ENCODE measurements around the gene GDNF.

The GDNF gene

DNA sequence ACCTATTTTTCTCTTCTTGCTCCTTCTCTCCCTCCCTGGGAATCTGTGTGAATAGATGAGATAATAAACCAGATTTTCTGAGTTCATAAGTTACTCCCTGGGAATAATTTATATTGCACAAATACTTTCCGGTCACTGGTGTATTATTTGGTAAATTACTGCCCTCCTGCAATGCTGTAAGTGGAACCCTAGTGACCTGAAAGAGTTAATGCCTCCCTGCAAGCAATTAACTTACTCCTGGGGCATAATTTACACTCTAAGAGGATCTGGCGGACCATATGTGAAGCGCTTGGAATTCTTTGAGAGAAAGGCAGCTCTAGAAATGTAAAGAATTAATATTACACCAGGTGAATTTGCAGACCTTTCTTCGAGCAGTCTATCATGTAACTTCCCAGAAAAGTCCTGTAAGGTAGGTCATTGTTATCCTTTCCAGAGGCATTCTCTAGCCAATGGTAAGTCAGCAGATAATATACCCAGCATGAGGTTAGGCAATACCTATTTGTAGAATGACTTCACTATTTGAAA lies 7.0 kb upstream of the GDNF start:
- no peak for DNase-seq

DNA sequence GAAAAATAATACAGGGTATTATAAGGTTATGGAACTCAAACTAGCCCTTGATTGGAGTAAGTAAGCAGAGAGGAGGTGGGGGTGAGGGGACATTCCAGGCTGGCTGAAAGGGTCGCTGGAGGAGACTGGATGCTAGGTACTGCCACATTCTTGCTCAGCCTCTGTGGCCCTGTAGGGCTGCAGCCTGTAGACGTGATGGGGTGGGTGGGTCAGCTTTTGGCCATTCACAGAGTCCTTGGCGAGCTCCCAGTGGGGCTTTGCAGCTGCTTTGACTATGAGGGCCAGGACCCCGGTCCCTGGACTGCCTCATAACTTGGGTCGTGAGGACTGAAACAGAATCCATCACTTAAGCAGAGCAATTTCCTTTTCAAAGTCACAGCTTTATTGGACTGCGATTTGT lies 4.2 kb upstream of the GDNF start:
- DNase-seq, result no peak

DNA sequence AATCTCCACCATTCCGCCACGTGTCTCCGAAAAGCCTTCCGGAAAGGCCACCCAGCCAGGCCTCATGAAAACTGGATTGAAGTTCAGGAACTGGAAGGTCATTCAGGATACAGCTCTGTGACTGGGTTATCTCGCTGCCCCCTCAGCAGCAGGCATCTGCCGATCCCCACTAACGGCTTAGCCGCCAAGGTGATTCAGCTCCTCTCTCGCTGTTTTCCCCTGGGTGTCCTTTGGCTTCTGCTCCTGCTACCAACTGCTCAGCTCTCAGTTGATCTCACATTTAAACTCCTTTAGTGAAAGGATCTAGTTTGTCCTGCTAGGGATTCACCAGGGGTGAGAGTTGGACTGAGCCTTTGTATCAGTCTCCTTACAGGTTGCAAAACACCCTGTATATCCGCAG lies 2.2 kb upstream of the GDNF start:
- DNase-seq, result no peak

DNA sequence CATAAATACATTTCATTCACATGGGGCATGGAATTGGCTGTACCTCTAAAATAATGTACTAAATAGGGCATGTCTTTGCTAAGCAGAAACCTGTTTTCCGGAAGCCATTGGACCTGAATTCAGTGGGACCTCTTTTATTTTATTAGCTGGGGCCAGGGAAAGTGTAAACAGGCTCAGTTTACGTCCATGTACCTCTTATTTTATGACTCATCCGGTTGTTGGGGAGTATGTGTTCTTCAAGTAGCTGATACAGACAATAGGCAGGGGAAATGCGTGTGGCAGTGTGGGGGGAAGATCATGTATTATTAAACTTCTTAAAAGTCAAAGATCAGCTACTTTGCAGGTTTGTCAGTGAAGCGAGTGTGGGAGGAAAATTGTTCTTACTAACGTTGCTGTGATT lies 1.4 kb upstream of the GDNF start:
- DNase-seq, result no peak

DNA sequence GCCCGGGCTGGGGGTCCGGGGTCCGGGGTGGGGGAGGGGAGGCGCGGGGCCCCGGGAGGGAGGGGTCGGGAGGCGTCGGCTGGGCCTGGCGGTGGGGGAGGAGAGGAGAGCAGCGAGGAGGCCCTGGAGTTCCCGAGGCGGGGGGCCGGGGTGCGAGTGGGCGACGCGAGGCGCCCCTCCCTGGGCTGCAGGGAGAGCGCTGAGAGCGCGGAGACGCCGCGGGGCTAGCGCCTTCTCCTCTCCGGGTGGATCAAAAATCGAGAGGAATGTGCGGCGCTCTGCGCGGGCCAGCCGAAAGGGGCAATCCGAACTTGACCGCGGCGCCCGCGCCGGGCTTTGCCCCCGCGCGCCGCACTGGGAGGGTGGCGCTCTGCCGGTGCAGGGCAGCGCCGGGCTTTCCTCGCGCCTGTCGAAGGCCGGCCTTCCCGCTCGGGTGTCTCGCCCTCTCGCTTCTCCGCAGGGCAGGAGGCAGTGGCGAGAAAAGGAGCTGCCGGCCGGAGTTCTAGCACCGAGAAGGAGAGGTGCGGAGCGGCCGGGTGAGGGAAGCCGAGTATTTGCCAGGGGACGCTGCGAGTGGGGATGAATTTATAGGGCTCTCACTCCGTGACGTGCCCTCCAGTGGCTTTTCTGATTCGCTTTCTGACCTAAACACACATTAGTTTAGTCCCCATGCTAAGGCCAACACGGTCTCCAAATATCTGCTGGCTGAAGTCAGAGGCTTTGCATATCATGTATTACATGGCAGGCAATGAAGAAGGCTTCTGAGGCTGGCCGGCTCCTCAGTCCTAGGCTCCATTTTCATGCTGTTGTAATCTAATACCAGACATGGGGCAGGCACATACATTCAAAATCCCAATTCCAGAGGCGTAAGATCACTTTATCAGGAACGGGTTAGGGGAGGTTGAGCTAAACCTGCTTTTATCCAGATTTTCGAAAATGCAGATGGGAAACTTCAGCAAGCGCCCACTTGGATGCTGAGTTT lies 503 bp upstream of the GDNF start:
- DNase-seq, result no peak

DNA sequence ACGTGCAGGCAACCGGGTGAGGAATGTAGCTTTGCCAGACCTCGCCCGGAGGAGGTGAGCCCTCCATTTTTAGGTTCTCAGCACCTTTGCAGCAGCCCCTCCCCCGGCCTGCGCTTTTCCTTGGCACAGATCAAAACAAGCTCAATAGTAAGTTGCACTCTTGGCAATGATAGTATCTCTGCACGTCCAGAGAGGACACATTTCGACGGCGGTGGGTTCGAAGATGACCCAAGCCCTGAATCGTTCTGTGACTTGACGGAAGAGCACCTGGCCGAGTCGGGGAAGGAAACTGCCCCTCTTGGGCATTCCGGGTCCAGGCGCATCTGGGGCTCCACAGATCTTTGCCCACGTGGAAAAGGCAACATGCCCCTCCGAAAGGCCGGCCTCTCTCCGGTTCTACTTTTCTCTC lies 904 bp downstream of the GDNF start:
- no peak for DNase-seq

GRCh38 chr5:37838152-37838932 lies 1.5 kb downstream of the GDNF start:
- no peak for DNase-seq

DNA sequence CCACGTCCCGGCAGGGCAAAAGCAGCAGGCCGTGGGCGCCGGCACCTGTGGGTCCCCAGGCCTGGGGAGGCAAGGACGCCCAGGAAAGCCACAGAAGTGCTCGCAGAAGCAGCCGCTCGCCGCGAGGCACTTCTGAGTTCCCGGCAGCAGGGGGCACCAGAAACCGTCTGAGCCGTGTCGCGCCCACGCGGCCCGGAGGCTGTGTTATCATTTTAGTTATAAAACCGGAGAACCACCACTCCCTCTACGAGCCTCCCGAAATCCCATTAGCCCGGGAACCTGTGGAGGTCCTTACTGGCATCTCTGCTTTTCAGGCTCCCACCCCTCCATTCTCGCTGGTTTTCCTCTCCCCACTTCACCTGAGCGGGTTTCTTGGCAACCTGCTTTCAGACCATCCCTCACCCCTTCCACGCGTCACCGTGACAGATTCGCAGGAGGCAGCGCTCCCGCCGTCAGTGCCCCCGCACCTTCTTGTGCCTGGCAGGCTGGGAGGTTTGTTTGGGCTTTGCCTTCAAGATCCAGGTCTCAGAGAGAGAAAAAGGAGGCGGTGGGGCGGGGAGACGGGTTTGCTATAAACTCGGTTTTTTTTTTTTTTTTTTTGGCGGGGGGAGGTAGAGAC lies 2.3 kb downstream of the GDNF start:
- DNase-seq, result peak; percentile 19

DNA sequence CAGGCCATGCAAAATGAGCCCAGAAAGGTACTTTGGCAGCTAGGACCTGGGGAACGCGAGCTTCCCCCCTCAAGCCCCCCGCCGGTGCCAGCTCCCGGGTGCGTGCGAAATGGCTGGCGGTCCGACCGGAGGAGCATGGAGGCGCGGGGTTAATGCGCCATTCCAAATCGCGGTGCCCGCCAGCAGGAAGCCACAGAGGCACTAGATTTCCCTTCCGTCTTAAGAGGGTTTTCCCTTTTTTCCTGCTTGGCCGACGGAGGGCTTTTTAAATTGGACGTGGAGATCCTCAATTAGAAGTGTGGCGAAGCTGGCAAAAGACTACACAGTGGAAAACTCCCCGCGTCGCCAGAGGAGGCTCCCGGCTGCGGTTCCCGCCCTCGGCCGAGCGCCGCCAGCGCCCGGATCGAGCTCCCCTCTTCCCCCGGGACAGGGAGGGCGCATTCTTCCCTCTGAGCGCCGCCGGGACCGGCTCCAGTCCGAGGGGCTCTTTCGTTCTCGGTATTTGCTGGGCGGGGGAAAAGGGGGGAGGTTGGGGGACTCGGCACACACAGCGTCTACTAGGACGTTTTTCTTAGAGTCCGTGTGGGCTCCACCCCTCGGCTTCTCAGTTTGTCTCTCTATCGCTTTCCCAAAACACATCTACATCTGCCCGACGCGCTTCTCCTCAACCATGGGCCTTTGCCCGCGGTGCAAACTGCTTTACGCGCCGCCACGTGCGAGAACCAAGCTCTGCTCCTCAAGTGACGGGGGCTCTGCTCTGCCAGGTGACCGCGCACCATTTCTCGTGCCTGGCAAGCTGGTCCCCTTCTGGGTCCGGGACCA lies 3.0 kb downstream of the GDNF start:
- no peak for DNase-seq

- DNase-seq, result no peak
Measured at GRCh38 chr5:37836235-37836591, 3.6 kb downstream of the GDNF start.

GRCh38 chr5:37835380-37835973 lies 4.4 kb downstream of the GDNF start:
- no peak for DNase-seq

DNA sequence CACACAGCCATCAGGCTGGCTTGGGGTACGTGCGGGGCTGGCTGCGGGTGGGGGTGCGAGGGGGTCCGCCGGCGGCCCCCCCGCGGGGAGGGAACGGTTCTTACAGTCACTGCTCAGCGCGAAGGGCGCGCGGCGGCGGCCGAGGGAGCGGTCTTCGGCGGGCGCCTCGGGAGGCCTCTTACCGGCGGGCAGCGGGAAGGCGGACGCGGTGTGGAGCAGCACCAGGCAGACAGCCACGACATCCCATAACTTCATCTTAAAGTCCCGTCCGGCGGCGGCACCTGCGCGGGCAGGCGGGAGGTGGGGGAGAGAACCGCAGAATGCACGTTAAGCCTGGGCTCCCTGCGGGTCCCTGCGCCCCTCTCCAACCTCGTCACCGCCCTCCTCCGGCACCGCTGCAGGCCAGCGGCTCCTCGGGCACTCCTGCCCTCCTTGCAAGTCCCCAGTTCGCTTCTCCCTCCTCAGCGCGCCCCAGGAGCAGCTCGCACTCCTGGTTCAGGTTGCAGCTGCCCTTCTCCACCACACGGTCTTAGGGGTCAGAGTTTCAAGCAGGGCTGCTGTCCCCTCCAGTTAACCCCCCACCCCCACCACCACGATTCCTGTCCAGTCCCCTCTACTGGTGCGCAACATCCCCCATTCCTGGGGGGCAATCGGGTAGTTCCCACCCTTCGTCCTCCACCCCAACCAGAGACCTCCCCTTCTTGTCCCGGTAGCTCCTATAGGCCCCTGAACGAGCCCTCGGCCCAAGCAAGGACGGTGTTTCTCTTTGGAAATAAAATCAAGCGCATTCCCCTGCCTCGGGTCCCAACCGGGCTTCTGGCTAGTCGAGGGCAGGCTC lies 5.1 kb downstream of the GDNF start:
- no peak for DNase-seq

DNA sequence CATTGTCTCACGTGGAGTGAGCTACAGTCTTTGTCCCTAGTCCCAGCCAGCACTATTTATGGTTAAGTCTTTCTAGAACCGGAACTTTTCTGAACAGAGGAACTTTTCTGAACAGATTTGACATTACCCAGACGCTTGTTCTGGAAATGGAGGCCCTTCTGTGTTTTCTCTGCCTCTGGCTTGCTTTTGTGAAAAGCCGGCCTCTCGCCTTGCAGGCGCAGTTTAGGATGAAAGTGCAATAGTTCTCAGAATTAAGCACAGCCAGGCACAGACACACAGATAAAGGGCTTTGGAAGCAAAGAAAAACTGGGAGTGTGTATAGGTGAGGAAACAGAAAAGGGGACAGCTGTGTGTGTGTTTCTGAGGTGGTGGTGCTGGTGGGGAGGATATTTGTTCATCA lies 5.9 kb downstream of the GDNF start:
- no peak for DNase-seq

DNA sequence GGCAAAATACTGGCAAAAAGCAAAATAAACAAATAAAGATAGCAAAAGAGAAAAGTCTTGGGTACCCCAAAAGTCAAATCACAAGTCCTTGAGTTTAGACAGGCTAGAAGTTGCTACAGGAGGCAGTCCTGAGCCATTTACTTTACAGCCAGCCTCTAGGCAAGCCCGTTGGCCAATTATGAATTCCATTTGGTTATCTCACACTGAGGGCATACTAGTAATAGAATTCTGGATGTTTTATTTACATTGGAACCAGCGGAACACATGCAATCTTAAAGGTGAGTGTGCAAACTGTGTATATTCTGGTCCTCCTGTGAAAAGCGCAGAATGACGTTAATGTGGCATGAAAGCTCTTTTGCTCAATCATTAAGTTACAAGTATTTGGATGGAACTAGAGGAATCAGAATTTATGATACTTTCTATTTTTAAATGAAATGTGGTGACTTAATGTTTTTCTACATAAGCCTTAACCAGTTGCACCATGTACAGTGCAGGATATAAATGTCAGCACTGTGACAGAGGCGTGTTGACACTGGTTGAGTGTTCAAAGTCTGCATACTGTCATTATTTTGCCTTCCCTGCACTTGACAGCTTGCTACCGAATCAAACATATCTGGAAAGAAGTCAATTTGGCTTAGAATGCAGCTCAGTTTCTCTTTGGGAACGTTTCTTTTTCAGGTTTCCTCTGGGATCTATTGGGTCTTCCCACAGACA lies 7.9 kb downstream of the GDNF start:
- DNase-seq, result no peak

- no peak for DNase-seq
Measured at GRCh38 chr5:37830348-37830747, 9.5 kb downstream of the GDNF start.

DNA sequence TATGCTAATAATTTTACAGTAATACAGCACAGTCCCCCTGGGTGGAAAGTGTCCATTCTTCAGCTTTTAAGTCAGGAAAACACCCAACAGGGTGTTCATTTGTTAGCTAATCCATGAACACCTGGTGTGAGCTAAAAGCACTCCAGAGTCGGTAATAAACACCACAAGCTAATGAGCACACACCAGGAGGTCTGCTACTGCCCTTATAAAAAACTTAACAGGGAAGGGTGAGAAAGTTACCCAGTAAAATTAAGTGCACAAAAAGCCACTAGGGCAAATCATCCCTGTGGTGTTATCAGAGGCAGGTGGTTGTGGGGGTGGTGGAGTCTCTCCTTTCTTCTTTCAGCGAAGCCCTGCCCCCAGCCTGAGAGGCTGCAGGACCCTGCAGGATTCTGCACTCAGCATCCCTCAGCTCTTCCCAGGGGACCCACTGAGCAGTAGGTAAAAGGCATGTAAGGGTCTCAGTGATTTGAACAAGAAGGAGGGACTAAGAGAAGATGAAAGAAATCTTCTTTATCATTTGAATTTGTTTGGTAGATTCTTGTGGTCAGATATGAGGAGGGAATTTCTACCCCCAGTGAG lies 14.4 kb downstream of the GDNF start:
- DNase-seq, result no peak

- DNase-seq, result no peak
Measured at GRCh38 chr5:37823433-37824152, 16.2 kb downstream of the GDNF start.

DNA sequence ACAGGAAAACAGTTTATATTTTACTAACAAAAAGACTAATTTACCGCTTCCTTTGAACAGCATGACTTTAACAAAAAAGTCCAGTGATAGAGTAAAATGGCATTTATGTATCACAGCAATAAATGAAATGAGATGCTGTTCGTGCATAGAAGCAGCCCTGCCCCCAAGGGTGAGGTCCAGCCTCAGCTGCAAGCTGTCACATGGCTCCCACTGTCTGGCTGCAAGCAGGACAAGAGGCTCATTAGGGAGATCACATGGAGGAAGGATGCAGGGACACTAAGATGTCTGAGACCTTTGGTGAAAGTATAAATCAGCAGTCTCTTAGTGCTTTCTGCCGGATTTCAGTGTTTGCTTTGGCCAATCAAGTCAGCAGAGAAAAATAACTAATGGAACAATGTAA lies 23.0 kb downstream of the GDNF start:
- no peak for DNase-seq

DNA sequence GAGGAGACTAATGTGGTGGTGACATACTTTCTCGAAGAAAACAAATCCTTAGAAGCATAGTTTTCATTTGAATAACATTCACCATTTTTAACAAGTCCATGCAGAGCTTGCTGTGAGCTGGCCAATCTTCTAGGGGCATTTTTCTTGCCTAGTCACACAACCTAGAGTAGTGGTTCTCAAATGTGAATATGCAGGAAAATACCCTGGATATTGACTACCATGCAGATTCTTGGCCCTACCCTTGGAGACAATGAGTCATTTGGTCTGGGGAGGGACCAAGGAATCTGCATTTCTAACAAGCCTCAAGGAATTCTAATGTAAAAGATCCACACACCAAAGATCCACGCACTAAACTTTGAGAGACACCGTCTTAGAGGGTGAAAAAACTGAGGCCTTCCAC lies 23.5 kb downstream of the GDNF start:
- DNase-seq, result no peak

All from NCI-H1048 (cell line).